ENCODE measurements around the gene SMTN. TPM values are rescaled to one million over a fixed set of nuclear protein-coding genes. Genes with fewer than 3 reads are reported as not detected.

The SMTN gene
- total RNA-seq, 1 experiment from 2014 or later = 68.8 TPM

GRCh38 chr22:31124811-31125465 is 43.8 kb downstream of the SMTN start:
- no peak overlapping the region for H3K27ac ChIP-seq
- no peak for TF ChIP-seq EZH2 (IDR thresholded peaks at IDR 0.05; ENCODE audit: low read depth)
- no peak for TF ChIP-seq CTCF (conservative IDR thresholded peaks at IDR 0.05)
- H3K36me3 ChIP-seq (ENCODE audit: low read depth) = no peaks in the 10 kb centered on the region
- ChIA-PET POLR2A (ENCODE audit: unreplicated experiment) (no interaction called here), CTCF (no interaction called here)
- intact Hi-C loops (cut with micrococcal nuclease; ENCODE audit: unreplicated experiment) = no loop called here
- H3K9me2 ChIP-seq (ENCODE audit: insufficient read depth) = no peaks in the 10 kb centered on the region
- H3K27me3 ChIP-seq (ENCODE audit: insufficient read depth, low read depth) = peaks cover 16% of the 10 kb centered on the region; the same call in 1 of the 2 replicates
- no peaks in the 10 kb centered on the region for H4K20me1 ChIP-seq (ENCODE audit: insufficient read depth)
- BruUV-seq (replicated peaks) = no TSS peak
- peak in 1 of 2 experiments; percentile 30 for DNase-seq
- no peaks in the 10 kb centered on the region for H3K9me3 ChIP-seq (ENCODE audit: insufficient read depth, low read depth)
- no peak overlapping the region for H3K4me2 ChIP-seq
- H3F3A ChIP-seq (ENCODE audit: insufficient read depth, low read depth) = peaks cover 5% of the 10 kb centered on the region; the same call in 1 of the 2 replicates
- H3K79me2 ChIP-seq (ENCODE audit: low read depth) = no peaks in the 10 kb centered on the region
- H3K4me1 ChIP-seq (replicated peaks; ENCODE audit: insufficient read depth) = peaks cover 6% of the 10 kb centered on the region; the same call in 1 of the 2 replicates
- H3K4me3 ChIP-seq = no peak overlapping the region
- H2AFZ ChIP-seq = no peak overlapping the region

GRCh38 chr22:31125521-31126117 is 44.5 kb downstream of the SMTN start:
- peaks cover 16% of the 10 kb centered on the region; the same call in 1 of the 2 replicates for H3K27me3 ChIP-seq (ENCODE audit: insufficient read depth, low read depth)
- peaks cover 12% of the 10 kb centered on the region for H3K4me1 ChIP-seq (replicated peaks; ENCODE audit: insufficient read depth)
- H3F3A ChIP-seq (ENCODE audit: insufficient read depth, low read depth) = peaks cover 10% of the 10 kb centered on the region; the same call in 1 of the 2 replicates
- H4K20me1 ChIP-seq (ENCODE audit: insufficient read depth) = no peaks in the 10 kb centered on the region
- no peak overlapping the region for H3K27ac ChIP-seq
- no peak overlapping the region for H2AFZ ChIP-seq
- H3K79me2 ChIP-seq (ENCODE audit: low read depth) = no peaks in the 10 kb centered on the region
- peak in 1 of 2 experiments; percentile 24 for DNase-seq
- no peaks in the 10 kb centered on the region for H3K36me3 ChIP-seq (ENCODE audit: low read depth)
- H3K4me3 ChIP-seq = no peak overlapping the region
- no peaks in the 10 kb centered on the region for H3K9me2 ChIP-seq (ENCODE audit: insufficient read depth)
- H3K4me2 ChIP-seq = no peak overlapping the region
- ChIA-PET CTCF (no interaction called here), POLR2A (ENCODE audit: unreplicated experiment) (no interaction called here)
- H3K9me3 ChIP-seq (ENCODE audit: insufficient read depth, low read depth) = no peaks in the 10 kb centered on the region
- TF ChIP-seq EZH2 (IDR thresholded peaks at IDR 0.05; ENCODE audit: low read depth) = no peak
- no peak for TF ChIP-seq CTCF (conservative IDR thresholded peaks at IDR 0.05)
- BruUV-seq (replicated peaks) = no TSS peak
- intact Hi-C loops (cut with micrococcal nuclease; ENCODE audit: unreplicated experiment) = no loop called here

- Histone ChIP-seq H2AFZ (no peak overlapping the region), H3K4me1 (replicated peaks; ENCODE audit: insufficient read depth) (peaks cover 18% of the 10 kb centered on the region), H3K79me2 (ENCODE audit: low read depth) (no peaks in the 10 kb centered on the region), H3K27me3 (ENCODE audit: insufficient read depth, low read depth) (peaks cover 16% of the 10 kb centered on the region; the same call in 1 of the 2 replicates), H3K9me2 (ENCODE audit: insufficient read depth) (no peaks in the 10 kb centered on the region), H4K20me1 (ENCODE audit: insufficient read depth) (no peaks in the 10 kb centered on the region), H3K9me3 (ENCODE audit: insufficient read depth, low read depth) (no peaks in the 10 kb centered on the region), H3K36me3 (ENCODE audit: low read depth) (no peaks in the 10 kb centered on the region), H3F3A (ENCODE audit: insufficient read depth, low read depth) (peaks cover 17% of the 10 kb centered on the region; the same call in 1 of the 2 replicates), H3K27ac (no peak overlapping the region), H3K4me2 (no peak overlapping the region), H3K4me3 (no peak overlapping the region)
- TF ChIP-seq CTCF (conservative IDR thresholded peaks at IDR 0.05) = no peak
- no peak for DNase-seq
- BruUV-seq (replicated peaks) = no TSS peak
- intact Hi-C loops (cut with micrococcal nuclease; ENCODE audit: unreplicated experiment) = no loop called here
- ChIA-PET CTCF (no interaction called here), POLR2A (ENCODE audit: unreplicated experiment) (no interaction called here)
Measured at GRCh38 chr22:31126128-31126868, 45.2 kb downstream of the SMTN start.
